NT2/D1 (cell line): ENCODE measurements around the gene ABHD6.

Experiments used
- YY1 ChIP-seq: IDR thresholded peaks from 2 replicates; pipeline ENCODE4 v1.6.1; 2011; ENCODE audit not compliant: insufficient read length, insufficient read depth
- ZNF274 ChIP-seq: IDR thresholded peaks from 2 replicates; pipeline ENCODE4 v1.6.1; 2011; ENCODE audit warnings: mild to moderate bottlenecking, low read depth, low read length

DNA sequence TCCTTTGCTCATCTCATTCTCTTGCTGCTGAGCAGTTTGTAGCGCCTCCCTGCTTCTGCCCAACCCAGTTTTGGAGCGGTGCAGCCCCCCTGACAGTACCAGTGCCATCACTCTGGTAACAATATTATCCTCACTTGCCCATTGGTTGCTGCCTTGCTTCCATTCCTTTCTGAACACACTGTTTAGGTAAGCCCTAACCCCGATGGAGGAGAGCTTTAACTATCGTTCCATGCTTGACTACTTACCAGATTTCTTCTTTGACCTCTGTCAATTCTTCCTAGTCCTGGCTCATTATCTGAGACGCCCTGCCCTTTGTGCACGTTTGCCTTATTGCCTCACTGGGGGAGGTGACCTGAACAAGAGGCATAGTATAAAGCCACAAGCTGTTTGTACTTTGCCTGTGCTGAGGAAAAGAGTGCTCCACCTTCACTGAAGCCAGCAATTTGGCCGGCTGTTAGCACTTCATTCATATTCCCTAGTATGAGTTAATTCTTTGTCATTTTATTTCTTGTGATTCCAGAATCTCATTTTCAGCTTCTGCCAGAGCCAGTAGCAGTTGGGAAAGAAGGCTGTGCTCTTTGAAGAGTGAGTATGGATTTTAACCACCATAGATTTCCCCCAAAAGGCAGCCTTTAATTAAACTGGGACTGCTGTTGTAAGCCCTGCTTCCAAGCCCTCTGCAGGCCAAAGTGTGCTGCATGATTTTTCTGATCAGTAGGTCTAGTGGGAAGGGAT lies 11.9 kb downstream of the ABHD6 start:
- TF ChIP-seq YY1 (no peak), ZNF274 (no peak)
